22Rv1 (cell line): ENCODE results near the gene MYORG.

Experiments
- ZFX ChIP-seq: fragments of 450-650 bp; IDR thresholded peaks from 2 replicates; pipeline ENCODE4 v1.6.1; 2017; ENCODE audit warnings: antibody characterized with exemption, borderline replicate concordance
- TF ChIP-seq, protein P1 (sequence below): fragments of 450-650 bp; IDR thresholded peaks from 2 replicates; pipeline ENCODE4 v1.5.1; 2017; ENCODE audit warnings: mild to moderate bottlenecking

DNA sequence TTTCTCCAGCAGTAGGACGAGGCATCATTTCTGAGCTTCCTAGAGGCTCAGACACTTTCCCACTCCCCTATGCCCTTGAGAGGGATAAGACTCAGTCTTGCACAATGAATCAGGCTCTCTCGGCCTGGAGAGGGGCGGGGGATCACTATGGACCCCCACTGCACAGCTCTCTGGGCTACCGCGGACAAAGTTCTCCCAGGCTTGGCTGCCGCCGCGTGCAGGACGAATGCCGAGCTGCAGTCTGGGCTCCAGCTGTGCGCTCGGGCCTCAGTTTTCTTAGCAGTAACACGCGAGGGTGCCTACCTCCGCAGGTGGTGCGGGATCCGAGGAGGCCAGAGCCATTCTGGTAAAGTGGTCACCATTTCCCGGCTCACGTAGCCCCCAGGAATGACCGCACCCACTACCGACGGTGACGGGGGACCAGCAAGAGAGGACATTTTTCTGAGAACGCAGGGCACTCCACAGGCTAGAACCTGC, 3.4 kb upstream of the MYORG start:
- TF ChIP-seq, protein P1, sequence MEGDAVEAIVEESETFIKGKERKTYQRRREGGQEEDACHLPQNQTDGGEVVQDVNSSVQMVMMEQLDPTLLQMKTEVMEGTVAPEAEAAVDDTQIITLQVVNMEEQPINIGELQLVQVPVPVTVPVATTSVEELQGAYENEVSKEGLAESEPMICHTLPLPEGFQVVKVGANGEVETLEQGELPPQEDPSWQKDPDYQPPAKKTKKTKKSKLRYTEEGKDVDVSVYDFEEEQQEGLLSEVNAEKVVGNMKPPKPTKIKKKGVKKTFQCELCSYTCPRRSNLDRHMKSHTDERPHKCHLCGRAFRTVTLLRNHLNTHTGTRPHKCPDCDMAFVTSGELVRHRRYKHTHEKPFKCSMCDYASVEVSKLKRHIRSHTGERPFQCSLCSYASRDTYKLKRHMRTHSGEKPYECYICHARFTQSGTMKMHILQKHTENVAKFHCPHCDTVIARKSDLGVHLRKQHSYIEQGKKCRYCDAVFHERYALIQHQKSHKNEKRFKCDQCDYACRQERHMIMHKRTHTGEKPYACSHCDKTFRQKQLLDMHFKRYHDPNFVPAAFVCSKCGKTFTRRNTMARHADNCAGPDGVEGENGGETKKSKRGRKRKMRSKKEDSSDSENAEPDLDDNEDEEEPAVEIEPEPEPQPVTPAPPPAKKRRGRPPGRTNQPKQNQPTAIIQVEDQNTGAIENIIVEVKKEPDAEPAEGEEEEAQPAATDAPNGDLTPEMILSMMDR: no peak
- TF ChIP-seq ZFX: no peak
